Measurements from ENCODE around the gene TRIM44.

DNA sequence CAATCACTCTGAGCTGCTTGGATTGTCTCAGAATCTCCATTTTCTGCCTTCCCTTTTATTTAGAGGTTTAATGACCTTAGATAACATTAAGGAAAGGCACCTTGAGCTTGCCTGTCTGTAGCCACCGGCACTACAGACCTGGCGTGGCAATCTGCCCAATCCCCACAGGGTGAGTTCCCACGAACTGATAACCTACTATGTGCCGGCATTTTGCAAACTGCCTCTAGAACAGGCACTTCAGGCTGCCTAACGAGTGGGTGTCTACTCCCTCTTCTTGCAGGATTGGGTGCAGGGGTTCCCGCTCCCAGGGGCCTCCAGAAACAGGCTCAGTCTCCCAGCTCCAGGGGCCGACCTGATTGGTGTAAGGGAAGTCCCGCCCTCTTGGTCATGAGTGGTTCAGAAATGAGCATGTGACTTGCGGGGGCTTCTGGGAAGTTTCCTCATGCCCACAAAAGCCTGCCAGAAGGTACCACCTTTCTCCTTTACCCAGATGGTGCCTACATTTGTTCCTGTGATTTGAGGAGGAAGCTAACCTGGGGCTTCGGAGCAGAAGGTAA, 161.2 kb downstream of the TRIM44 start:
- TF ChIP-seq, protein P1, sequence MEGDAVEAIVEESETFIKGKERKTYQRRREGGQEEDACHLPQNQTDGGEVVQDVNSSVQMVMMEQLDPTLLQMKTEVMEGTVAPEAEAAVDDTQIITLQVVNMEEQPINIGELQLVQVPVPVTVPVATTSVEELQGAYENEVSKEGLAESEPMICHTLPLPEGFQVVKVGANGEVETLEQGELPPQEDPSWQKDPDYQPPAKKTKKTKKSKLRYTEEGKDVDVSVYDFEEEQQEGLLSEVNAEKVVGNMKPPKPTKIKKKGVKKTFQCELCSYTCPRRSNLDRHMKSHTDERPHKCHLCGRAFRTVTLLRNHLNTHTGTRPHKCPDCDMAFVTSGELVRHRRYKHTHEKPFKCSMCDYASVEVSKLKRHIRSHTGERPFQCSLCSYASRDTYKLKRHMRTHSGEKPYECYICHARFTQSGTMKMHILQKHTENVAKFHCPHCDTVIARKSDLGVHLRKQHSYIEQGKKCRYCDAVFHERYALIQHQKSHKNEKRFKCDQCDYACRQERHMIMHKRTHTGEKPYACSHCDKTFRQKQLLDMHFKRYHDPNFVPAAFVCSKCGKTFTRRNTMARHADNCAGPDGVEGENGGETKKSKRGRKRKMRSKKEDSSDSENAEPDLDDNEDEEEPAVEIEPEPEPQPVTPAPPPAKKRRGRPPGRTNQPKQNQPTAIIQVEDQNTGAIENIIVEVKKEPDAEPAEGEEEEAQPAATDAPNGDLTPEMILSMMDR (IDR thresholded peaks at IDR 0.05), result no peak
- no peak for TF ChIP-seq POLR2A (IDR thresholded peaks at IDR 0.05; ENCODE audit: low read depth)
